ENCODE results near the gene MISP3. TPM values are rescaled to one million over a fixed set of nuclear protein-coding genes. Genes with fewer than 3 reads are reported as not detected.

MISP3 gene
- total RNA-seq, 8 experiments from 2014 or later = 0.51 to 7.6 (median 2.1) TPM

DNA sequence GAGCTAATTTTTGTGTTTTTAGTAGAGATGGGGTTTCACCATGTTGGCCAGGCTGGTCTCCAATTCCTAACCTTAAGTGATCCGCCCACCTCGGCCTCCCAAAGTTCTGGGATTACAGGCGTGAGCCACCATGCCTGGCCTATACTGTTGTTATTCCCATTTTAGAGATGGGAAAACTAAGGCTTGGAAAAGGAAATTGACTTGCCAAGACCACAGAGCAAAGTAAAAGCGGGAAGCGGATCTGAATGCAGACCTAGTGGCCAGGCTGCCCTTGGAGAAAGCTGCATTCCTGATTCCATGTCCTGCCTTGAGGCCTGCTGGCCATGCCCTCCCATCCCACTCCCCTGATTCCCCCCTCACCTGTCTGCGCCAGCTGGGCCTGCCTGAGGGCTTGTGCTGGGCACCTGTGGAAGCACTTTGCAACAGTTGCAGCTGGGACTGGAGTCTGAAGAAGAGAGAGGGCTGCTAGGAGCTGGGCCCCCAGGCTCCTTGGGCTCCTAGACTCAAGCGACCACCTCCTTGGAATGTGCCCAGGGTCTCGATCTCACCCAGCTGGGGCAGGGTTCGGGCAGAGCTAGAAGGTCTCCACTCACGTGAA, 16.4 kb upstream of the MISP3 start:
- H3K4me3 ChIP-seq = no peak overlapping the region

DNA sequence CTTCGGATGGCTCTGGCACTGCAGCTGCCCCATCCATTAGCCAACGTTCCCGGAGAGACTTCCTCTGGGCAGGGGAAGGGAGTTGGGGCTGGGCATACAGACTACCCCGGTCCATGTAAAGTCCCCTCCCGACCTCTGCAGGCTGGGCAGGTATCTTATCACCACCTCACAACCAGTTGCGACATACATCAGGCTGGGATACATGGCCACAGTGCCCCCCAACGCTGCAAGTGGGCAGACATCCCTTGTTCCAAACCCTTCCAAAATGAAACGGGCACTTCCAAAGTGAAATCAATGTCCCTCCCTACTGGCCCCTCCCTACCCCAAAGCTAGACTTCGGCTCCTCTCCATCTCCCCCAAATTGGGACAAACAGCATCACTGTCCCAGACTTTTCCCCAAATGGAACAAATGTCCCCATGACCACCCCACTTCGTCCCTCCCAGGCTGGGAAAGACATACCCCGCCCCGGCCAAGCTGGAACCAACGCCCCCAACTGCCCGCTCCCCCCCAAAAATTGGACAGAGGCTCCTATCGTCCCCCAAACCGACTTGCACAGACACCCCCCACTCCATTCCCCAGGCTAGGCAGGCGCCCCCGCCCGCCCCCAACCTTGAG, 15.7 kb upstream of the MISP3 start:
- H3K4me3 ChIP-seq = peak overlapping the region; percentile 24 to 51 (median 34)
- ATAC-seq (replicated peaks in 6 of 8) = peak in 4 of 8 experiments; percentile 0 to 10 (median 2)
- in situ Hi-C loops (cut with MboI; ENCODE audit: low pct_unique_long_range_greater_than_20kb in 2 of 9, low sequenced_read_pairs in 9 of 9, unreplicated experiment in 9 of 9) = loop anchor here in 6 of 9 experiments (25.0 kb wide), 2 partner anchors 170 to 470 kb away; partner anchors contain the start of gene NANOS3 (in 6 of the 6)
- 0 to 83% (median 40%) methylated on average over 1 to 3 of the region's 19 CpGs; no CpG with 5 or more reads in 6 of the 10 experiments for WGBS, 10 experiments
- H3K27ac ChIP-seq = peak overlapping the region in 1 of 2 donors; percentile 47
- peaks cover 4% of the 10 kb centered on the region in 2 donors for H3K4me1 ChIP-seq (replicated peaks in 1 of 2)

More for the DNA sequence above, 16.4 kb upstream of the MISP3 start:
- H3K4me1 ChIP-seq (replicated peaks in 1 of 2) = peaks cover 4% of the 10 kb centered on the region in 2 donors
- ATAC-seq (replicated peaks in 6 of 8) = no peak
- H3K27ac ChIP-seq = no peak overlapping the region
- in situ Hi-C loops (cut with MboI; ENCODE audit: low pct_unique_long_range_greater_than_20kb in 2 of 9, low sequenced_read_pairs in 9 of 9, unreplicated experiment in 9 of 9) = loop anchor here in 6 of 9 experiments (25.0 kb wide), 2 partner anchors 169 to 469 kb away; partner anchors contain the start of gene NANOS3 (in 6 of the 6)
- WGBS, 10 experiments = 86 to 98% (median 88%) methylated on average over 2 to 5 of the region's 10 CpGs; no CpG with 5 or more reads in 6 of the 10 experiments

DNA sequence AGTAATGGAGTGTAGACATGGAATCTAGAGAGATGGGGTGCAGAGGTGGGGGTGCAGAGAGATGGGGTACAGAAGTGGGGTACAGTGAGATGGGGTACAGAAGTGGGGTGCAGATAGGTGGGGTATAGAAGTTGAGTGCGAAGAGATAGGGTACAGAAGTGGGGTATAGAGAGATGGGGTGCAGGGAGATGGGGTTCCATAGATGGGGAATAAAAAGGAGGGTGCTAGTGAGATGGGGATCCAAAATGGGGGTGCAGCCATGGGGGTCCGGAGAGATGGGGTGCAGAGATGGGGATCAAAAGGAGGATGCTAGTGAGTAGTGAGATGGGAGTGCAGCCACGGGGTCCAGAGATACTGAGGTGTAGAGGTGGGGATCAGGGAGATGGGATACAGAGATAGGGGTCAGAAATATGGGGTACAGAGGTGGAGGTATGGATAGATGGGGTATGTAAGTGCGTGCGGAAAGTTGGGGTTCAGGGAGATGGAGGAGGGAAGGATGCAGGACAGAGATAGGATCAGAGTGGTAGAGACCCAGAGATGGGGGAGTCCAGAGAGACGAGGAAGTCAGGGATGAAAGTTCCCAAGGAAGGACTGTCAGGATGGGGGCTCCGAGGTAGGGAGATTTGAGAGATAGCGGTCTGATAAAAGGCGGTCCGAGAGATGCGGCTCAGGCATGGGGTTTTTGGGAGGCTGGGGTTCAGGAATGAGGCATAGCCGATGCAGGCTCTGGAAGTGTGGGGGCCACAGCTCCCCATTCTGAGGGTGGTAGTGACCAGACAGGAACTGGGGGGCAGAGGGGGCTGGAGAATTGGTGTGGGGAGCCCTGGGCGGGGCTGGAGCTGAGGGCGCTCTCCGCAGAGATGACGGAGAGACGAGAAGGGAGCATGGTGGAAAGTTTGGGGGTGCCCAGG, 14.1 kb upstream of the MISP3 start:
- H3K4me3 ChIP-seq = peak overlapping the region; percentile 24 to 51 (median 34)
- WGBS, 10 experiments = 19 to 60% (median 25%) methylated on average over 1 to 8 of the region's 17 CpGs; no CpG with 5 or more reads in 4 of the 10 experiments
- peaks cover 4% of the 10 kb centered on the region in 2 donors for H3K4me1 ChIP-seq (replicated peaks in 1 of 2)

DNA sequence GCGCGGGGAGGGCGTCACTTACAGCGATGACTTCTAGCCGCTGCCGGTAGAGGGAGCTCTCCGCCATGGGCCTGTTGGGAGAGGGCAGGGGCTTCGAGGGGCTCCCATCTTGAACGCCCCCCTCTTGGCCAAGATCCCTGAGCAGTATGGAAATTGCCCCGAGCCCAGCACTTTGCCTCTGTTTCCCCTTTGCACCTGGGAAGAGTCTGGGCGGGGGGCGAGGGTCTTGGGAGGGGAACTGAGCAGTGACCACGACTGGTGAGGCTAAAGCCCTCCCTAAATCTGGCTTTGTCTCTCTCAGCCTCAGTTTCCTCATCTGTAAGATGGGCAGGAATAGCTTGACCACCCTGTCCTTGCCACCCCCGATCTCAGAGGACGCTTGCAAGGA, 13.5 kb upstream of the MISP3 start:
- Histone ChIP-seq H3K4me3 (no peak overlapping the region), H3K4me1 (replicated peaks in 1 of 2) (peaks cover 4% of the 10 kb centered on the region in 2 donors), H3K27ac (no peak overlapping the region)
- 35 to 100% (median 52%) methylated on average over 1 to 7 of the region's 15 CpGs; no CpG with 5 or more reads in 7 of the 10 experiments for WGBS, 10 experiments
- no peak for ATAC-seq (replicated peaks in 6 of 8)
- in situ Hi-C loops (cut with MboI; ENCODE audit: low pct_unique_long_range_greater_than_20kb in 2 of 9, low sequenced_read_pairs in 9 of 9, unreplicated experiment in 9 of 9) = loop anchor here in 6 of 9 experiments (25.0 kb wide), 2 partner anchors 172 to 472 kb away; partner anchors contain the start of gene NANOS3 (in 6 of the 6)

More for the DNA sequence above, 14.1 kb upstream of the MISP3 start:
- in situ Hi-C loops (cut with MboI; ENCODE audit: low pct_unique_long_range_greater_than_20kb in 2 of 9, low sequenced_read_pairs in 9 of 9, unreplicated experiment in 9 of 9) = loop anchor here in 6 of 9 experiments (25.0 kb wide), 2 partner anchors 171 to 471 kb away; partner anchors contain the start of gene NANOS3 (in 6 of the 6)
- H3K27ac ChIP-seq = no peak overlapping the region
- ATAC-seq (replicated peaks in 6 of 8) = peak in 4 of 8 experiments; percentile 7 to 51 (median 36)

- Histone ChIP-seq H3K4me3 (no peak overlapping the region), H3K4me1 (replicated peaks in 1 of 2) (peaks cover 4% of the 10 kb centered on the region in 2 donors), H3K27ac (no peak overlapping the region)
- WGBS, 10 experiments = 34 to 89% (median 56%) methylated on average over 3 to 5 of the region's 8 CpGs; no CpG with 5 or more reads in 4 of the 10 experiments
- no peak for ATAC-seq (replicated peaks in 6 of 8)
- in situ Hi-C loops (cut with MboI; ENCODE audit: low pct_unique_long_range_greater_than_20kb in 2 of 9, low sequenced_read_pairs in 9 of 9, unreplicated experiment in 9 of 9) = loop anchor here in 6 of 9 experiments (25.0 kb wide), 2 partner anchors 172 to 472 kb away; partner anchors contain the start of gene NANOS3 (in 6 of the 6)
Measured at GRCh38 chr19:14059652-14060155, 12.9 kb upstream of the MISP3 start.

- in situ Hi-C loops (cut with MboI; ENCODE audit: low pct_unique_long_range_greater_than_20kb in 2 of 9, low sequenced_read_pairs in 9 of 9, unreplicated experiment in 9 of 9) = loop anchor here in 6 of 9 experiments (25.0 kb wide), 2 partner anchors 174 to 474 kb away; partner anchors contain the start of gene NANOS3 (in 6 of the 6)
- H3K4me3 ChIP-seq = no peak overlapping the region
- peaks cover 4% of the 10 kb centered on the region in 2 donors for H3K4me1 ChIP-seq (replicated peaks in 1 of 2)
- ATAC-seq (replicated peaks in 6 of 8) = no peak
- WGBS, 10 experiments = 0 to 100% (median 74%) methylated on average over 1 to 5 of the region's 9 CpGs; no CpG with 5 or more reads in 5 of the 10 experiments
- no peak overlapping the region for H3K27ac ChIP-seq
Measured at GRCh38 chr19:14061081-14061749, 11.4 kb upstream of the MISP3 start.

- in situ Hi-C loops (cut with MboI; ENCODE audit: low pct_unique_long_range_greater_than_20kb in 2 of 9, low sequenced_read_pairs in 9 of 9, unreplicated experiment in 9 of 9) = loop anchor here in 6 of 9 experiments (25.0 kb wide), 2 partner anchors 175 to 475 kb away; partner anchors contain the start of gene NANOS3 (in 6 of the 6)
- Histone ChIP-seq H3K4me1 (replicated peaks in 1 of 2) (peaks cover 4% of the 10 kb centered on the region in 2 donors), H3K4me3 (no peak within 1 kb of the TSS), H3K27ac (no peak within 1 kb of the TSS)
- no peak for ATAC-seq (replicated peaks in 6 of 8)
- 60 to 91% (median 74%) methylated on average over 1 to 8 of the region's 19 CpGs; no CpG with 5 or more reads in 5 of the 10 experiments for WGBS, 10 experiments
Measured at GRCh38 chr19:14061751-14062557, 10.6 kb upstream of the MISP3 start, which contains the start of gene PALM3. Gene PALM3, minus strand, starts transcription at chr19:14062076. Its CDS starts 96 bp downstream, at chr19:14061980.

GRCh38 chr19:14062558-14062855, 10.1 kb upstream of the MISP3 start:
- H3K27ac ChIP-seq = no peak overlapping the region
- in situ Hi-C loops (cut with MboI; ENCODE audit: low pct_unique_long_range_greater_than_20kb in 2 of 9, low sequenced_read_pairs in 9 of 9, unreplicated experiment in 9 of 9) = loop anchor here in 6 of 9 experiments (25.0 kb wide), 2 partner anchors 175 to 475 kb away; partner anchors contain the start of gene NANOS3 (in 6 of the 6)
- no peak for ATAC-seq (replicated peaks in 6 of 8)
- H3K4me3 ChIP-seq = no peak overlapping the region
- H3K4me1 ChIP-seq (replicated peaks in 1 of 2) = peaks cover 4% of the 10 kb centered on the region in 2 donors
- WGBS, 10 experiments = 72 to 100% (median 100%) methylated on average over 1 to 5 of the region's 5 CpGs; no CpG with 5 or more reads in 6 of the 10 experiments

DNA sequence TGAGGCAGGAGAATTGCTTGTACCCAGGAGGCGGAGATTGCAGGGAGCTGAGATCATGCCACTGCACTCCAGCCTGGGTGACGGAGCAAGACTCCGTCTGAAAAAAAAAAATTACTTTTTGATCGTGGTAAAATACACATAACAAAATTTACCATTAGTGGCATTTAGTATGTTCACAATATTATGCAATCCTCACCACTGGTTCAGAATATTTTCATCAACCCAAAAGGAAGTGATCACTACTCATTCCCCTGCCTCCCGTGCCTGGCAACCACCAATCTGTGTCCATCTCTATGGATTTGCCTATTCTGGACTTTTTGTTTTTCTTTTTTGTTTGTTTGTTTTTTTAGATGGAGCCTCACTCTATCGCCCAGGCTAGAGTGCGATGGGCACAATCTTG, 9.5 kb upstream of the MISP3 start:
- in situ Hi-C loops (cut with MboI; ENCODE audit: low pct_unique_long_range_greater_than_20kb in 2 of 9, low sequenced_read_pairs in 9 of 9, unreplicated experiment in 9 of 9) = loop anchor here in 6 of 9 experiments (25.0 kb wide), 2 partner anchors 176 to 476 kb away; partner anchors contain the start of gene NANOS3 (in 6 of the 6)
- no peak overlapping the region for H3K27ac ChIP-seq
- peaks cover 2 to 4% of the 10 kb centered on the region in 2 donors for H3K4me1 ChIP-seq (replicated peaks in 1 of 2)
- WGBS, 10 experiments = 55 to 100% (median 79%) methylated on average over 1 to 7 of the region's 7 CpGs
- ATAC-seq (replicated peaks in 6 of 8) = no peak
- no peak overlapping the region for H3K4me3 ChIP-seq

GRCh38 chr19:14066134-14066533, 6.5 kb upstream of the MISP3 start:
- WGBS, 10 experiments = 0 to 64% (median 50%) methylated on average over 1 to 2 of the region's 2 CpGs; no CpG with 5 or more reads in 3 of the 10 experiments
- in situ Hi-C loops (cut with MboI; ENCODE audit: low pct_unique_long_range_greater_than_20kb in 2 of 9, low sequenced_read_pairs in 9 of 9, unreplicated experiment in 9 of 9) = loop anchor here in 6 of 9 experiments (25.0 kb wide), 2 partner anchors 179 to 479 kb away; partner anchors contain the start of gene NANOS3 (in 6 of the 6)
- no peak overlapping the region for H3K4me3 ChIP-seq
- no peak for ATAC-seq (replicated peaks in 6 of 8)
- H3K27ac ChIP-seq = no peak overlapping the region
- no peaks in the 10 kb centered on the region for H3K4me1 ChIP-seq (replicated peaks in 1 of 2)
